Left cardiac atrium (tissue), 4 donors: ENCODE results near the gene IL36RN. TPM values are rescaled to one million over a fixed set of nuclear protein-coding genes. Genes with fewer than 3 reads are reported as not detected.
"Not testable (repeated sequence)": the region's sequence is repeated elsewhere in the genome, so short reads cannot be mapped to it uniquely, and the experiment has no call there.

Experiments
- ATAC-seq, 2 donors: fragments of 200-7000 bp; cut with Tn5 transposase; one replicate each; pipeline ENCODE4 v1.9.1; 2020; ENCODE audit warnings: mild to moderate bottlenecking in 2 of 2, moderate library complexity in 2 of 2
- DNase-seq: peaks from one replicate; pipeline ENCODE4 v3.0.0-alpha.2; 2020
- intact Hi-C, 2 donors: fragments of 100-400 bp; cut with DNase I; formaldehyde crosslinking; loops; one replicate each; pipeline versions ENCODE4 v1.14.1 to v1.15.1; 2022 to 2023
- total RNA-seq, 2 donors: library from RNA; stranded (reverse); fragmentation: NEBNext Ultra II Directional; extraction: Animal tissue kit (Norgen Biotek cat#: 25700); gene quantifications; one replicate each; pipeline ENCODE4 v1.2.1, GENCODE V29; 2021
- donor health status: DM: no; HTN: yes; CAD: no.
- donor health status: DM: no; HTN: yes; CAD: no; lungs with severe emphysema.
- donor health status: DM: yes; HTN: yes; CAD: no.
- donor health status: Dilated cardiomyopathy.

IL36RN gene
- total RNA-seq, 2 donors from 2014 or later: not detected

DNA sequence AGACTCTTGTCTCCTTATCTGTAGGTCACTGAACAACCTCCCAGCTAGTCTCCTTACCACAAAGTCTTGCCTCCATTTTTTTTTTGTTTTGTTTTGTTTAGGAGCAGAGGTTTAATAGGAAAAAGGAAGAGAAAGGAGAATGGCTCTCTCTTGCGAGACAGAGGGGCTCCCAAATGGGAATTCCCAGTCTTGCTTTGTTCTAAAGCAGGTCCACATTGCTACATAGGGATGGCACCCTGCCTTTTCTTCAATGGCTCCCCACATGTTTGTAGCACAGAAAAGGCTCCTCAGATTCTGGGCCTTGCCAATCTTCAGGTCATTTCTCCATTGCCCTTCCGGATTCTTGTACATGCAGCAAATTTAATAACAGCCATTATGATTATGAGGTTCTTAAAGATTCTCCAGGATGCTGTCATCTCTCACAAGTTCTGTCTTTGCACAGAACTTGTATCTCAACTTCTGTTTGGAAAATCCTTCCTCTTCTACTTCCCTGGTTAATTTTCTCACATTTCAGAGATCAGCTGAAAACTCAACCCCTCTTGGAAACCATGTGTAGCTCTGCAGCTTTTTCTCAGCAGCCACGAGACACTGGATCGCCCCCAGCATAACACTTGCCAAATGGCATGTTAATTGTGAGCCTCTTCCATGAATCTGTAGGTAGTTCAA, 32.4 kb downstream of the IL36RN start:
- ATAC-seq: no peak
- intact Hi-C loops: no loop called here
- DNase-seq: no peak

GRCh38 chr2:113092864-113093612, 34.0 kb downstream of the IL36RN start:
- intact Hi-C loops: no loop called here
- DNase-seq (no peak), ATAC-seq (no peak)

- ATAC-seq (no peak), DNase-seq (no peak)
- intact Hi-C loops: no loop called here
Observed at GRCh38 chr2:113093613-113093977, 34.6 kb downstream of the IL36RN start.

DNA sequence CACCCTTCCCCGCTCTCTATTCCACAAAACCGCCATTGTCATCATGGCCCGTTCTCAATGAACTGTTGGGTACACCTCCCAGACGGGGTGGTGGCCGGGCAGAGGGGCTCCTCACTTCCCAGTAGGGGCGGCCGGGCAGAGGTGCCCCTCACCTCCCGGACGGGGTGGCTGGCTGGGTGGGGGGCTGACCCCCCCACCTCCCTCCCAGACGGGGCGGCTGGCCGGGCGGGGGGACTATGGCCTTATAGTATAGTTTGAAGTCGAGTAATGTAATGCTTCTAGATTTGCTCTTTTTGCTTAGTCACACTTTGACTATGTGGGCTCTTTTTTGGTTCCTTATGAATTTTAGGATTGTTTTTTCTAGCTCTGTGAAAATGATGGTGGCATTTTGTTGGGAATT, 37.3 kb downstream of the IL36RN start:
- DNase-seq, ATAC-seq, intact Hi-C loops: not testable (repeated sequence)

- ATAC-seq, intact Hi-C loops, DNase-seq: not testable (repeated sequence)
Observed at GRCh38 chr2:113096842-113097618, 38.0 kb downstream of the IL36RN start.

DNA sequence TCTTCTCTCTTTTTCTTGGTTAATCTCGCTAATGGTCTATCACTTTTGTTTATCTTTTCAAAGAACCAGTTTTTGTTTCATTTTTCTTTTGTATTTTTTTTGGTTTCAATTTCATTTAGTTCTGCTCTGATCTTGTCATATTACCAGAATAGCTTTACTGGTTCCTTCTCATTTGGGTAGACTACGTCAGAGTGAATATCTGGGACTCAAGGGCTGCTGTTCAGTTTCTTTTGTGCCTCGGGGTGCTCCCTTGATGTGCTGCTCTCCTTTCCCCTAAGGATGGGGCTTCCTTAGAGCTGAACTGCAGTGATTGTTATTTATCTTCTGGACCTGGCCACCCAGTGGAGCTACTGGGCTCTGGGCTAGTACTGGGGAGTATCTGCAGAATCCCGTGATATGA, 39.0 kb downstream of the IL36RN start:
- intact Hi-C loops: no loop called here
- DNase-seq: no peak

DNA sequence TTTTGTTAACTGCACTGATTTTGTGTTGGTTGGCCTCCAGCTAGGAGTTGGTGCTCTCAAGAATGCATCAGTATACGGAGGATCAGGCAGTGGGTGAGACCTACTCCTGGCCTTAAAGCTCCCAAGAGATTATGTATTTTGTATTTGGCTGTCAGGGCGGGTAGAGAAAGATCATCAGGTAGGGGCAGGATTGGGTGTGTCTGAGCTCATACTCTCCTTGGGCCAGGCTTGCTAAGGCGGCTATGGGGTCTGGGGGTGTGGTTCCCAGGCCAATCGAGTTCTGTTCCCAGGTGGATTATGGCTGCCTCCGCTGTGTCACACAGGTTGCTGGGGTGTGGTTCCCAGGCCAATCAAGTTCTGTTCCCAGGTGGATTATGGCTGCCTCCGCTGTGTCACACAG, 39.5 kb downstream of the IL36RN start:
- intact Hi-C loops: no loop called here
- ATAC-seq (no peak), DNase-seq (no peak)

More for the DNA sequence above, 39.0 kb downstream of the IL36RN start:
- no peak for ATAC-seq

DNA sequence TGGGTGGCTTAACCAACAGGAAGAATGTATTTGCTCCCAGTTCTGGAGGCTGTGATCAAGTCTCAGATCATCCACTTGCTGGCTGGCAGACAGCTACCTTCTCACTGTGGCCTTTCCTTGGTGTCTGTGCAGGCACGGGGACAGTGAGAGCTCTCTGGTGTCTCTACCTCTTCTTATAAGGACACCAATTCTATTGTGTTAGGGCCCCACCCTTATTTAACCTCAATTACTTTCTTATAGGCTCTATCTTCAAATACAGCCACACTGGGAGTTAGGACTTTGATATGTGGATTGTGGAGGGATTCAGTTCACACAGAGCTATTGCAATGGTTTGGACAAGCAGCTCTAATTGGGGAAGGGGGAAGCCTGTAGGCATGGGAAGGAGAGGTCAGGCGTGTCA, 43.1 kb downstream of the IL36RN start:
- DNase-seq: no peak
- intact Hi-C loops: no loop called here
- ATAC-seq: no peak

- DNase-seq (no peak), ATAC-seq (no peak)
Observed at GRCh38 chr2:113103277-113103676, 44.3 kb downstream of the IL36RN start.

GRCh38 chr2:113104054-113104611, 45.1 kb downstream of the IL36RN start:
- no peak for ATAC-seq
- no peak for DNase-seq
- intact Hi-C loops: no loop called here

More at GRCh38 chr2:113103277-113103676, 44.3 kb downstream of the IL36RN start:
- intact Hi-C loops: no loop called here

DNA sequence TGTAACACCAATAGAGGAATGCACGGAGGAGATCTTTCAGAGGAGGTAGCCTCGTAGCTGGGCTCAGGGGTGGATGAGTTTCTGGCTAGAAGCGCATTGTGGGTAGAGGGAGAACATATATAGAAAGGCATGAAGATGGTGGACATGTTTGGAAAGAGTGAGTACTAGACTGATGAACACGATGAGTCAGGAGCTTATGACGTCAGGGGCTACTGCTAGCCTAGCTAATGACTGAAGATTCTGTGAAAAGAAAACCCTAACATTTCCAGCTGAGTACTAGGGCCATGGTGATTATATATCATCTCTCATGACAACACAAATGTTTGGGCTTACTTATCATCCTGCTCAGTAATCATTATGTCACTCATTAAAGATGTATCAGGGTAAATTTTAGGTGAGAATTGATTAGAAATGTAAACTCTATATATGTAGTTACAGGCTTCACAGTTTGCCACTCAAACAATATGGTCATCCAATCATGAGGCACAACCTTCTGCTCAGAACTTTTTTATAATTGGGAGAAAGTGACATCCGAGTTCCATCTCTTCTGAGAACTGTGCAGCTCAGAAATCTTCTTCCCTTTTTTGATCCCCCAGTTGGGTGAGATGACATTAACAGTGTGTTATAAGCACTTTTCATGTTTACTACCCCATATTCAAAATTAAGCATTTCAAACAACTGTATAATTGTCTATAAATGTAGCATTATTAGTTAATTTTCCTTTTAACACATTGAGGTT, 46.2 kb downstream of the IL36RN start:
- intact Hi-C loops: no loop called here
- no peak for DNase-seq
- ATAC-seq: no peak

GRCh38 chr2:113111121-113111520, 52.1 kb downstream of the IL36RN start:
- no peak for ATAC-seq
- no peak for DNase-seq
- intact Hi-C loops: no loop called here

DNA sequence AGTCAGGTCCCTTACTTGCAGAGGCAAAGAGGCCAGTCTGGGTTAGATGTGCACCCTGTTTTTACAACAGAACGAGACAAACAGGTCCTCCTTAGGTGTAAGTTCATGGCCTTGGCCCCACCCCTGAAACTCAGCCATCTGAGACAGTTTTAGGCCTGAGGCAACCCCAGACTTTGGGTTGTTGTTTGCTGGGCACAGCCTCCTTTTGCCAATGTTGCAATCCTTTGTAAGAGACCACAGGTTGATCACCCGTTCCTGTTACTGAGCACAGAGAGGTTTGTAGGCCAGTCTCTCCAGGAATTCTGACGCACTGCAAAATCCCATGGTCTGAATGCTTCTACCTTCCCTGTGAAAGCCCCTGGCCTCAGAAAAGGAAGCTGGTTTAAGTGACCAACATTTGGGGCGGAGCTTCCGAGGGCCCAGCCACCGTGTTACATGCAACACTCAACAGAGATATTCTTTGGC, 52.9 kb downstream of the IL36RN start:
- intact Hi-C loops: no loop called here
- ATAC-seq: no peak
- DNase-seq: no peak

GRCh38 chr2:113112441-113112840, 53.4 kb downstream of the IL36RN start:
- no peak for DNase-seq
- intact Hi-C loops: no loop called here
- ATAC-seq: no peak

- no peak for ATAC-seq
- intact Hi-C loops: no loop called here
Observed at GRCh38 chr2:113112871-113113270, 53.9 kb downstream of the IL36RN start.

GRCh38 chr2:113113807-113114206, 54.8 kb downstream of the IL36RN start:
- no peak for ATAC-seq
- DNase-seq: no peak
- intact Hi-C loops: no loop called here

More at GRCh38 chr2:113112871-113113270, 53.9 kb downstream of the IL36RN start:
- DNase-seq: no peak
